H9 (cell line): ENCODE measurements around the gene FAM78B. TPM values are rescaled to one million over a fixed set of nuclear protein-coding genes. Genes with fewer than 3 reads are reported as not detected.

Source experiments
- DNase-seq: peaks from one replicate; pipeline ENCODE4 v3.0.0-alpha.2; 2017
- H2AFZ ChIP-seq: one replicate; pipeline ENCODE4 v1.6.1; 2013; ENCODE audit warnings: mild to moderate bottlenecking, low read length, control low read depth, moderate library complexity
- H2AK5ac ChIP-seq: 2 replicates; pipeline ENCODE4 v1.6.1; 2013; ENCODE audit warnings: low read length, control low read depth, mixed read lengths; ENCODE audit not compliant: insufficient read length
- H2BK120ac ChIP-seq: one replicate; pipeline ENCODE4 v1.6.1; 2013; ENCODE audit warnings: low read depth, mild to moderate bottlenecking, low read length, control low read depth, inconsistent platforms; ENCODE audit not compliant: poor library complexity, severe bottlenecking
- H2BK12ac ChIP-seq: 2 replicates; pipeline ENCODE4 v1.6.1; 2013; ENCODE audit warnings: low read length, control low read depth, mixed read lengths, low read depth; ENCODE audit not compliant: insufficient read length
- H2BK15ac ChIP-seq: 2 replicates; pipeline ENCODE4 v1.6.1; 2013; ENCODE audit warnings: low read depth, low read length, control low read depth
- H2BK20ac ChIP-seq: one replicate; pipeline ENCODE4 v1.6.1; 2013; ENCODE audit warnings: low read depth, mild to moderate bottlenecking, low read length, control low read depth, inconsistent platforms; ENCODE audit not compliant: poor library complexity, severe bottlenecking
- H2BK5ac ChIP-seq: 2 replicates; pipeline ENCODE4 v1.6.1; 2013; ENCODE audit warnings: low read length, control low read depth, mixed read lengths; ENCODE audit not compliant: insufficient read length
- H3K14ac ChIP-seq: 2 replicates; pipeline ENCODE4 v1.6.1; 2013; ENCODE audit warnings: low read length, control low read depth; ENCODE audit not compliant: insufficient read depth
- H3K18ac ChIP-seq: 2 replicates; pipeline ENCODE4 v1.6.1; 2013; ENCODE audit warnings: low read depth, mild to moderate bottlenecking, mixed read lengths, low read length, control low read depth; ENCODE audit not compliant: insufficient read length
- H3K23ac ChIP-seq: 2 replicates; pipeline ENCODE4 v1.6.1; 2013; ENCODE audit warnings: low read length, control low read depth, mixed read lengths, low read depth; ENCODE audit not compliant: insufficient read length
- H3K23me2 ChIP-seq: 2 replicates; pipeline ENCODE4 v1.6.1; 2013; ENCODE audit warnings: low read depth, mild to moderate bottlenecking, mixed read lengths, low read length, control low read depth; ENCODE audit not compliant: insufficient read length, poor library complexity, severe bottlenecking
- H3K27ac ChIP-seq: 2 replicates; pipeline ENCODE4 v1.5.1; 2013; ENCODE audit warnings: low read length, control low read depth, mixed read lengths, low read depth; ENCODE audit not compliant: insufficient read length
- H3K27me3 ChIP-seq: 2 replicates; pipeline ENCODE4 v1.6.1; 2013; ENCODE audit warnings: low read length, control low read depth, inconsistent platforms; ENCODE audit not compliant: insufficient read depth
- H3K4ac ChIP-seq: 2 replicates; pipeline ENCODE4 v1.6.1; 2013; ENCODE audit warnings: low read depth, mild to moderate bottlenecking, control low read depth, inconsistent platforms, low read length, moderate library complexity
- H3K4me1 ChIP-seq: 2 replicates; pipeline ENCODE4 v1.6.1; 2013; ENCODE audit warnings: low read length, control low read depth, inconsistent platforms; ENCODE audit not compliant: insufficient read depth
- H3K4me2 ChIP-seq: 2 replicates; pipeline ENCODE4 v1.6.1; 2013; ENCODE audit warnings: low read length, control low read depth, mixed read lengths; ENCODE audit not compliant: insufficient read length, insufficient read depth
- H3K56ac ChIP-seq: 2 replicates; pipeline ENCODE4 v1.6.1; 2013; ENCODE audit warnings: low read depth, mild to moderate bottlenecking, mixed read lengths, low read length, control low read depth; ENCODE audit not compliant: insufficient read length
- H3K79me1 ChIP-seq: 2 replicates; pipeline ENCODE4 v1.6.1; 2013; ENCODE audit warnings: low read depth, mild to moderate bottlenecking, moderate library complexity, low read length, control low read depth, inconsistent platforms; ENCODE audit not compliant: insufficient read depth, poor library complexity, severe bottlenecking
- H3K79me2 ChIP-seq: 2 replicates; pipeline ENCODE4 v1.6.1; 2013; ENCODE audit warnings: low read length, control low read depth, inconsistent platforms; ENCODE audit not compliant: insufficient read depth
- H3K9ac ChIP-seq: 2 replicates; pipeline ENCODE4 v1.6.1; 2013; ENCODE audit warnings: low read length, control low read depth, mixed read lengths; ENCODE audit not compliant: insufficient read length; ENCODE audit errors: extremely low read depth
- H3K9me3 ChIP-seq: one replicate; pipeline ENCODE4 v1.6.1; 2013; ENCODE audit warnings: low read depth, low read length, inconsistent platforms; ENCODE audit not compliant: control insufficient read depth
- H3T11ph ChIP-seq: one replicate; pipeline ENCODE4 v1.6.1; 2013; ENCODE audit warnings: mild to moderate bottlenecking, low read length, control low read depth, inconsistent platforms
- H4K20me1 ChIP-seq: one replicate; pipeline ENCODE4 v1.6.1; 2013; ENCODE audit not compliant: control insufficient read depth, insufficient read length, insufficient read depth
- H4K5ac ChIP-seq: 2 replicates; pipeline ENCODE4 v1.6.1; 2013; ENCODE audit warnings: low read depth, mild to moderate bottlenecking, mixed read lengths, low read length, control low read depth; ENCODE audit not compliant: insufficient read length
- H4K8ac ChIP-seq: replicated peaks from 2 replicates; pipeline ENCODE4 v1.6.1; 2013; ENCODE audit warnings: low read length, control low read depth, mixed read lengths, low read depth; ENCODE audit not compliant: insufficient read length
- H4K91ac ChIP-seq: 2 replicates; pipeline ENCODE4 v1.6.1; 2013; ENCODE audit warnings: low read depth, mild to moderate bottlenecking, moderate library complexity, mixed read lengths, low read length, control low read depth; ENCODE audit not compliant: insufficient read length
- H3K27ac Mint-ChIP-seq, 3 experiments: 2 replicates in 2 of 3; 3 replicates in 1 of 3; pipeline ENCODE4 v1.8.0; 2020 to 2021; ENCODE audit warnings: mixed read lengths in 3 of 3, mild to moderate bottlenecking in 1 of 3, moderate library complexity in 1 of 3
- H3K27me3 Mint-ChIP-seq: 2 replicates; pipeline ENCODE4 v1.8.0; 2021; ENCODE audit warnings: low read depth, mild to moderate bottlenecking, moderate library complexity, mixed read lengths
- H3K36me3 Mint-ChIP-seq, 3 experiments: 2 replicates in 2 of 3; 3 replicates in 1 of 3; pipeline ENCODE4 v1.8.0; 2020 to 2021; ENCODE audit warnings: low read depth in 3 of 3, mixed read lengths in 3 of 3; ENCODE audit not compliant: insufficient read depth in 1 of 3
- H3K4me1 Mint-ChIP-seq, 2 experiments: 2 replicates each; pipeline ENCODE4 v1.8.0; 2020; ENCODE audit warnings: mixed read lengths in 2 of 2
- H3K4me3 Mint-ChIP-seq, 2 experiments: 2 replicates in 1 of 2; 3 replicates in 1 of 2; pipeline ENCODE4 v1.8.0; 2020 to 2021; ENCODE audit warnings: mild to moderate bottlenecking in 2 of 2, mixed read lengths in 2 of 2, moderate library complexity in 1 of 2
- H3K9me3 Mint-ChIP-seq, 2 experiments: 2 replicates in 1 of 2; 3 replicates in 1 of 2; pipeline ENCODE4 v1.8.0; 2020; ENCODE audit warnings: mild to moderate bottlenecking in 2 of 2, mixed read lengths in 2 of 2, moderate library complexity in 1 of 2
- CTCF ChIP-seq: fragments of 200-600 bp; sonication (generic); conservative IDR thresholded peaks from 3 replicates; pipeline ENCODE4 v1.8.0; 2021; ENCODE audit warnings: antibody characterized with exemption, mild to moderate bottlenecking
- WGBS: extraction: QIAGEN DNeasy Blood & Tissue Kit; methylation state at CpG from one replicate; pipeline ENCODE4 v1.1.7; 2013; ENCODE audit warnings: missing lambda C conversion rate, low lambda C conversion rate, mixed read lengths; ENCODE audit not compliant: insufficient read length; ENCODE audit errors: extremely low coverage; 5-methylcytosine and 5-hydroxymethylcytosine counted together
- total RNA-seq: library from RNA; stranded (reverse); gene quantifications from 2 replicates; pipeline ENCODE4 v1.2.1, GENCODE V29; 2021

Gene FAM78B
- total RNA-seq, 1 experiment from 2014 or later, result 2.3 TPM

GRCh38 chr1:166031932-166032571 lies 134.7 kb downstream of the FAM78B start:
- WGBS, result no CpG with 5 or more reads among the region's 1 CpG
- Histone ChIP-seq H3K4ac (no peak overlapping the region), H2BK20ac (no peak overlapping the region), H3K9me3 (no peaks in the 10 kb centered on the region), H2BK120ac (no peak overlapping the region), H2AK5ac (no peak overlapping the region), H2AFZ (no peak overlapping the region), H3K18ac (no peak overlapping the region), H4K5ac (no peak overlapping the region), H3K27ac (no peak overlapping the region), H4K20me1 (no peaks in the 10 kb centered on the region), H3T11ph (no peak overlapping the region), H2BK15ac (no peak overlapping the region), H3K56ac (no peak overlapping the region), H3K14ac (no peak overlapping the region), H3K79me2 (no peaks in the 10 kb centered on the region), H3K23ac (no peak overlapping the region), H4K8ac (no peak overlapping the region), H3K9ac (no peak overlapping the region), H2BK5ac (no peak overlapping the region), H3K79me1 (no peaks in the 10 kb centered on the region), H3K23me2 (no peaks in the 10 kb centered on the region), H3K4me1 (peaks cover 7% of the 10 kb centered on the region; the same call in 1 of the 2 replicates), H3K27me3 (no peaks in the 10 kb centered on the region), H4K91ac (no peak overlapping the region), H3K4me2 (no peak overlapping the region), H2BK12ac (no peak overlapping the region)
- H3K4me1 Mint-ChIP-seq, result peaks cover 19 to 28% of the 10 kb centered on the region in 2 experiments
- peaks cover 6% of the 10 kb centered on the region for H3K27me3 Mint-ChIP-seq
- TF ChIP-seq CTCF, result no peak
- no peak overlapping the region for H3K4me3 Mint-ChIP-seq
- H3K27ac Mint-ChIP-seq, result no peak overlapping the region
- H3K36me3 Mint-ChIP-seq, result no peaks in the 10 kb centered on the region
- H3K9me3 Mint-ChIP-seq, result no peaks in the 10 kb centered on the region
- no peak for DNase-seq
